ENCODE data around the gene RPUSD4.

- TF ChIP-seq CTCF (conservative IDR thresholded peaks at IDR 0.05; ENCODE audit: low read length) (no peak), EZH2phosphoT487 (IDR thresholded peaks at IDR 0.05; ENCODE audit: borderline replicate concordance) (no peak)
Measured at GRCh38 chr11:126161023-126161391, 50.4 kb downstream of the RPUSD4 start.

All from Loucy (cell line).